Aorta (tissue), 5 donors: Measurements from ENCODE around the gene EPHB2. TPM values are rescaled to one million over a fixed set of nuclear protein-coding genes. Genes with fewer than 3 reads are reported as not detected.

ENCODE experiments used
- ATAC-seq: fragments of 200-7000 bp; cut with Tn5 transposase; one replicate; pipeline ENCODE4 v1.9.1; 2022; ENCODE audit warnings: moderate library complexity; ENCODE audit not compliant: low FRiP score
- DNase-seq, 2 donors: peaks; one replicate each; pipeline ENCODE4 v3.0.0-alpha.2; 2020
- H3K27ac ChIP-seq, 2 donors: one replicate each; pipeline ENCODE4 v1.5.1; 2013; ENCODE audit warnings: low read length in 2 of 2, mild to moderate bottlenecking in 2 of 2, moderate library complexity in 2 of 2, control low read depth in 1 of 2, inconsistent platforms in 1 of 2, low read depth in 1 of 2
- H3K27me3 ChIP-seq, 2 donors: one replicate each; pipeline ENCODE4 v1.6.1; 2013; ENCODE audit warnings: control low read depth in 1 of 2, low read length in 1 of 2, mild to moderate bottlenecking in 1 of 2, moderate library complexity in 1 of 2; ENCODE audit not compliant: insufficient read depth in 2 of 2, control insufficient read depth in 1 of 2
- H3K36me3 ChIP-seq, 2 donors: one replicate each; pipeline ENCODE4 v1.6.1; 2013; ENCODE audit warnings: control low read depth in 1 of 2, low read length in 1 of 2, mild to moderate bottlenecking in 1 of 2; ENCODE audit not compliant: insufficient read depth in 2 of 2, control insufficient read depth in 1 of 2
- H3K4me1 ChIP-seq, 2 donors: one replicate each; pipeline ENCODE4 v1.6.1; 2013; ENCODE audit warnings: low read length in 2 of 2, control low read depth in 1 of 2, mild to moderate bottlenecking in 1 of 2, moderate library complexity in 1 of 2; ENCODE audit not compliant: insufficient read depth in 2 of 2, control insufficient read depth in 1 of 2
- H3K4me3 ChIP-seq, 2 donors: one replicate each; pipeline ENCODE4 v1.5.1; 2013; ENCODE audit warnings: low read length in 2 of 2, control low read depth in 1 of 2, mild to moderate bottlenecking in 1 of 2
- H3K9me3 ChIP-seq: one replicate; pipeline ENCODE4 v1.6.1; 2013; ENCODE audit warnings: mild to moderate bottlenecking, low read length; ENCODE audit not compliant: control insufficient read depth
- WGBS, 2 donors: extraction: QIAGEN DNeasy Blood & Tissue Kit; methylation state at CpG; one replicate each; pipeline ENCODE4 v1.1.7; 2013; 5-methylcytosine and 5-hydroxymethylcytosine counted together
- intact Hi-C, 2 donors: fragments of 100-400 bp; cut with DNase I; formaldehyde crosslinking; loops; one replicate each; pipeline versions ENCODE4 v1.14.2 to v1.15.0; 2022
- polyA plus RNA-seq, 2 donors: library from polyadenylated mRNA; stranded (reverse); fragments of 200-250 nt; gene quantifications; one replicate each; pipeline ENCODE4 v1.2.3, GENCODE V29; 2013
- total RNA-seq, 2 donors: library from RNA; stranded (reverse); fragmentation: NEBNext Ultra II Directional; extraction: Animal tissue kit (Norgen Biotek cat#: 25700); gene quantifications; one replicate each; pipeline ENCODE4 v1.2.1, GENCODE V29; 2021
- donor health status: healthy with polysubstance abuse.
- donor health status: Bipolar disorder and iron deficiency.
- donor health status: DM: no; HTN: no; CAD: no.
- donor health status: DM: no; HTN: no; CAD: no.
- donor health status: DM: yes; HTN: yes; CAD: no.

The EPHB2 gene
- total and polyA plus RNA-seq, 4 donors, result 0.87 to 16.6 (median 3.2) TPM

GRCh38 chr1:22817462-22817861 is 106.8 kb downstream of the EPHB2 start:
- Histone ChIP-seq H3K9me3 (no peaks in the 10 kb centered on the region), H3K4me3 (no peak overlapping the region), H3K27me3 (no peaks in the 10 kb centered on the region), H3K4me1 (no peaks in the 10 kb centered on the region), H3K36me3 (no peaks in the 10 kb centered on the region), H3K27ac (no peak overlapping the region)
- 88 to 90% methylated on average over 5 of the region's 5 CpGs for WGBS, 2 donors
- ATAC-seq, result no peak
- DNase-seq, result no peak
- intact Hi-C loops, result no loop called here

- Histone ChIP-seq H3K36me3 (no peaks in the 10 kb centered on the region), H3K4me1 (no peaks in the 10 kb centered on the region), H3K27ac (no peak overlapping the region), H3K27me3 (no peaks in the 10 kb centered on the region), H3K9me3 (no peaks in the 10 kb centered on the region), H3K4me3 (no peak overlapping the region)
- DNase-seq (no peak), ATAC-seq (no peak)
- intact Hi-C loops, result no loop called here
- 85 to 91% methylated on average over 11 of the region's 11 CpGs for WGBS, 2 donors
Observed at GRCh38 chr1:22818061-22818770, 107.6 kb downstream of the EPHB2 start.

- Histone ChIP-seq H3K4me1 (no peaks in the 10 kb centered on the region), H3K9me3 (no peaks in the 10 kb centered on the region), H3K27me3 (no peaks in the 10 kb centered on the region), H3K4me3 (no peak overlapping the region), H3K36me3 (no peaks in the 10 kb centered on the region), H3K27ac (no peak overlapping the region)
- 79 to 87% methylated on average over 4 of the region's 4 CpGs for WGBS, 2 donors
- DNase-seq (peak in 1 of 2 donors; percentile 19), ATAC-seq (no peak)
- intact Hi-C loops, result no loop called here
Observed at GRCh38 chr1:22819361-22819760, 108.7 kb downstream of the EPHB2 start.

- Histone ChIP-seq H3K9me3 (no peaks in the 10 kb centered on the region), H3K4me3 (no peak overlapping the region), H3K36me3 (no peaks in the 10 kb centered on the region), H3K4me1 (no peaks in the 10 kb centered on the region), H3K27ac (no peak overlapping the region), H3K27me3 (no peaks in the 10 kb centered on the region)
- DNase-seq (peak in 1 of 2 donors; percentile 29), ATAC-seq (no peak)
- 71 to 73% methylated on average over 5 of the region's 5 CpGs for WGBS, 2 donors
- intact Hi-C loops, result no loop called here
Observed at GRCh38 chr1:22821027-22821426, 110.4 kb downstream of the EPHB2 start.

GRCh38 chr1:22822371-22822770 is 111.7 kb downstream of the EPHB2 start:
- Histone ChIP-seq H3K36me3 (no peaks in the 10 kb centered on the region), H3K4me1 (no peaks in the 10 kb centered on the region), H3K4me3 (no peak overlapping the region), H3K27ac (no peak overlapping the region), H3K27me3 (no peaks in the 10 kb centered on the region), H3K9me3 (no peaks in the 10 kb centered on the region)
- WGBS, 2 donors, result 76 to 92% methylated on average over 1 of the region's 1 CpG
- intact Hi-C loops, result no loop called here
- no peak for ATAC-seq
- DNase-seq, result no peak

GRCh38 chr1:22824466-22824865 is 113.8 kb downstream of the EPHB2 start:
- no peaks in the 10 kb centered on the region for H3K9me3 ChIP-seq
- 80 to 84% methylated on average over 10 of the region's 10 CpGs for WGBS, 2 donors
- no peak for DNase-seq
- intact Hi-C loops, result no loop called here
- no peaks in the 10 kb centered on the region for H3K27me3 ChIP-seq
- H3K4me1 ChIP-seq, result no peaks in the 10 kb centered on the region
- no peaks in the 10 kb centered on the region for H3K36me3 ChIP-seq
- no peak for ATAC-seq
- no peak overlapping the region for H3K27ac ChIP-seq
- H3K4me3 ChIP-seq, result no peak overlapping the region

- Histone ChIP-seq H3K4me3 (no peak overlapping the region), H3K4me1 (no peaks in the 10 kb centered on the region), H3K27ac (no peak overlapping the region), H3K9me3 (no peaks in the 10 kb centered on the region), H3K36me3 (no peaks in the 10 kb centered on the region), H3K27me3 (no peaks in the 10 kb centered on the region)
- ATAC-seq (no peak), DNase-seq (no peak)
- intact Hi-C loops, result no loop called here
- 93 to 96% methylated on average over 5 of the region's 5 CpGs for WGBS, 2 donors
Observed at GRCh38 chr1:22824975-22825374, 114.3 kb downstream of the EPHB2 start.

GRCh38 chr1:22825486-22826189 is 115.0 kb downstream of the EPHB2 start:
- Histone ChIP-seq H3K4me1 (no peaks in the 10 kb centered on the region), H3K9me3 (no peaks in the 10 kb centered on the region), H3K4me3 (no peak overlapping the region), H3K27ac (no peak overlapping the region), H3K27me3 (no peaks in the 10 kb centered on the region), H3K36me3 (no peaks in the 10 kb centered on the region)
- ATAC-seq (no peak), DNase-seq (peak in 1 of 2 donors; percentile 39)
- intact Hi-C loops, result no loop called here
- WGBS, 2 donors, result 69 to 73% methylated on average over 4 of the region's 4 CpGs
